HG02759 (cell line): ENCODE data around the gene BRSK1.

ENCODE experiments used
- ATAC-seq: cut with Tn5 transposase; IDR thresholded peaks from one replicate; pipeline ENCODE4 v1.9.1; 2021; ENCODE audit warnings: mild to moderate bottlenecking, moderate library complexity; ENCODE audit not compliant: unreplicated experiment

The BRSK1 gene

DNA sequence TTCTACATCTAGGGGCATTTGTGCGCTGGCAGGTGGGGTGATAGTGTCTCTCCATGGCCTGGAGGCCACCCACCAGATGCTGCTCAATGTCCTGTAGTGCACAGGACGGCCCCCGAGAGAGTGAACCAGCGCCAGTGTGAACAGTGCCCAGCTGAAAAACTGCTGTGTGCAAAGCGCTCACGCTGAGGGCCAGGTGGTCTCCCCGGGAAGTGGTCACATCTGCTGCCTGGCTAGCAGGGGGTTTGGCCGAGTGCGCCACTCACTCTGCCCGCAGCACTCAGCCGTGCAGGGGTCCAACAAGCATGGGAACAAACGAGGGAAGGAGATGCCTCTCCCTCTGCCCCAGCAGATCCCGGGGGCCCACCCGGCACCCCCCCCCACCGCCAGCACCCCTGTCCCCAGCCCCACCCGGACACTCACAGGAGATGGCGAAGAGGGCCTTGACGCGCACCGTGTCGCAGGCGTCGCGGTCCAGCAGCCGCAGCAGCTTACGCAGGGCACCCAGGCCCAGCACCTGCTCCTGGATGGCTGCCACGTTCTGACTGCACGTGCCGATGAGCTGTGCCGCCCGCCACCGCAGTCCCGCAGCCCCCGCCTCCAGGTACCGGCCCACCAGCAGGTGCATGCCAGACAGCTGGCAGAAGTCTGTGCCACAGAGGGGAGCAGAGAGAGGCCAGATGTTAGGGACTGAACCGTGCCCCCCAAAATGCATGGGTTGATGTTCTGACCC is 9.7 kb upstream of the BRSK1 start:
- no peak for ATAC-seq

- peak; percentile 48 for ATAC-seq
Observed at GRCh38 chr19:55275851-55276719, 7.7 kb upstream of the BRSK1 start.

DNA sequence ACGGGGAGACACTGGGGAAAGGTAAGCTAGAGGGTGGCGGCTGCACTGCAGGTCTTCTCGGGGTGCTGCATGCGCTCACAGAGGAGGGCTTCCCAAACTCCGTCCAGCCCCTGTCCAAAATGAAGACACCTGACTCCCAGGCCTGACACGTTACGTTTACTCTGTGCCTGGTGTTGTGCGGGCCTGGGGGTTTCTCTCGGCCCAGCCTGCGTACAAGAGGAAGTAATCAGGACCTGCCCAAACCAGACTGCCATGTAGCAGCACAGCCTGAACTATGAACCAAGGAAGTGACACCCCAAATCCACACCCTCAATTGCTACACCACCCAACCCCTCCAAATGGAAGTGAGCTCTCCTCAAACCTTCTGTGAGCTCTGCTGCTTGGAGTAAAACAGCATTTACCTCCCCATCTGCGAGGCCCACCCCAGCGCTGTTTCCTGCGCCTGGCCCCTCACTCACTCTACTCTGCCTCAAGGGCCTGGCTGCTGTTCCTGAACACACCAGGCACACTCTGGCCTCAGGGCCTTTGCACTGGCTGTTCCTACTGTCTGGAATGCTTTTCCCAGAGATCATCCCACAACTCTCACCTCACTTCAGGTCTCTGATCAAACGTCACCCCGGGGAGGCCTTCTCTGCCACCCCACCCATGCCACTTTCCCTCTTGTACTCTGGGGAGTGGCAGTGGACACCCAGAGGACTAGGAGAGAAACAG is 6.9 kb upstream of the BRSK1 start:
- no peak for ATAC-seq

DNA sequence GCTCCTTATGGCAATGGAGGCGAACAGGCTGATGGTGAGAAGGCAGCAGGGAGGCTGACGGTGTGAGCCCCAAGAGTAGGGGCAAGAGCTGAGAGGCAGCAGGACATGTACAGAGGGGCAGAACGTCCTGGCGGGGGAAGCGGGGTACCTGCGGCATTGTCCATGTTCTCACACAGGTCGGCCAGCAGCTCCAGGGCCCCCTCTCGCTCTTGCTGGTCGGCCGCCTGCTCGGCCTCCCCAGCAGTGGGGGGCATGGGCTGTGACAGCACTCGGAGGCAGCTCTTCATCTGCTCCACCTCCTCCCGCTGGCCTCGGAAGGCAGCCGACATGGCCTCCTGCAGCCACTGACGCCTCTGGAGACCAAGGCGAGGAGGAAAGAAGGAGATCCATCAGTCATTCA is 6.3 kb upstream of the BRSK1 start:
- no peak for ATAC-seq

GRCh38 chr19:55278391-55279135 is 5.2 kb upstream of the BRSK1 start:
- ATAC-seq = no peak

- ATAC-seq = no peak
Observed at GRCh38 chr19:55279340-55279739, 4.5 kb upstream of the BRSK1 start.

- ATAC-seq = peak; percentile 76
Observed at GRCh38 chr19:55279770-55280643, 3.8 kb upstream of the BRSK1 start, which contains the start of gene HSPBP1. TSS of gene HSPBP1 (minus strand) at chr19:55280110. CDS start at chr19:55279608, 502 bp downstream.

GRCh38 chr19:55284405-55285058 is 735 bp downstream of the BRSK1 start:
- ATAC-seq = no peak

- ATAC-seq = no peak
Observed at GRCh38 chr19:55285229-55285890, 1.6 kb downstream of the BRSK1 start.

- ATAC-seq = no peak
Observed at GRCh38 chr19:55287361-55288079, 3.7 kb downstream of the BRSK1 start.

GRCh38 chr19:55289117-55289796 is 5.5 kb downstream of the BRSK1 start:
- ATAC-seq = no peak

GRCh38 chr19:55297267-55297666 is 13.5 kb downstream of the BRSK1 start:
- no peak for ATAC-seq

- no peak for ATAC-seq
Observed at GRCh38 chr19:55299991-55300390, 16.2 kb downstream of the BRSK1 start.

DNA sequence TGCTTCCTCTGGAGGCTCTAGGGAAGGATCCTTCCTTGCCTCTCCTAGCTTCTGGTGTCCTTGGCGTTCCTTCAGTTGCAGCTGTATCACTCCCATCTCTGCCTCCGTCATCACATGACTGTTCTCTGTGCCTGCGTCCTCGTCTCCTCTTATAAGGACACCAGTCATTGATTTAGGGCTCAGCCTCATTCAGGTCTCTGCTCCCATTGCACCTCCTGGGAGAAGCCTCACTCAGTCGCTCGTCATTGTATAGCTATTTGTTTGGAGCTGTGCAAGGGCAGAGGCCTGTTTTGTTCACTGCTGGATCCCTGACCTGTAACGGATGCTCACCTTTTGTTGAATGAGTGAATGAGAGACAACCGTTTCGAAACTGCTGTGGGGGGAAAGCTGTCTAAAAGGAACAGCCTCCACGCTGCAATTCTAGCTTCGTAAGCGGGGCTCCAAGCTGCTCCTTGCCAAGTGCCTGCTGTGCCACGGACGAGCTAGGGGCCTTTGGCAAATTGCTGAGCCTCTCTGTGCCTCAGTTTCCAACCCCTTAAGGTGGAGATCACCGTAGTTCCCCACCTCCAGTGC is 17.2 kb downstream of the BRSK1 start:
- no peak for ATAC-seq

DNA sequence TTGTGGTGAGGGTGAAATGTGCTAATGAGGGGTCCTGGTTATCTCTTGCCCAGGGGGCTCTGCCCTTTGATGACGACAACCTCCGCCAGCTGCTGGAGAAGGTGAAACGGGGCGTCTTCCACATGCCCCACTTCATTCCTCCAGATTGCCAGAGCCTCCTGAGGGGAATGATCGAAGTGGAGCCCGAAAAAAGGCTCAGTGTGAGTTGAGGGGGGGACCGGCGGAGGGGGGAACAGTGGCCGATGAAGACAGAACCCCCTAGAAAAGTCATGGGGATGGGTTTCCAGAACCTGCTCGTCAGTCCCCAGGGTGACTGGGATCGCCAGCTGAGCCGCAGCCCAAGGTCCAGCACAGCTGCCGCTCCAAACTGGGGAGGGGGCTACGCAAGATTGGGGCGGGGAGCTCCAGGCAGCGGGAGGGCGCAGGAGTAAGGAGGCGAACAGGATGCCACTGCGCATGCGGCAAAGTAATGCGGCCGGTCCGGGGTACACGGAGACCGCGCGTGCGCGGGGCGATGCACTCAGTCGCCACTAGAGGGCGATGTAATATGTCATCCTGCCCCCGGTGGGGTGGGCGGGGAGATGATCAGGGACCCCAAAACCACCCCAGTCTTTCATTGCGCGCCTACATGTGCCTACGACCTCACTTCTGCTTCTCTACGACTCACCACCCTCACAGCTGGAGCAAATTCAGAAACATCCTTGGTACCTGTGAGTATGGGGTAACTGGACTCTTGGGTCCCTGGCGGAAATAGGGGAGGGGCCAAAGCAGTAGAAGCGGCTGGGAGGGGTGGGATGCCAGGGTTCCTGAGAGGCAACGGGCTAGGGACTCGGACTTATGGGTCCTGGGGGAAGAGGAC is 17.9 kb downstream of the BRSK1 start:
- ATAC-seq = peak; percentile 74

- ATAC-seq = no peak
Observed at GRCh38 chr19:55302318-55302703, 18.5 kb downstream of the BRSK1 start.
